Mucosa of rectum (tissue), 2 donors: Measurements from ENCODE around the gene CNIH2.
"Not testable (repeated sequence)": the region's sequence is repeated elsewhere in the genome, so short reads cannot be mapped to it uniquely, and the experiment has no call there.

Experiments used
- H3K27ac ChIP-seq, 2 donors: one replicate each; pipeline ENCODE4 v1.7.0; 2013; ENCODE audit warnings: inconsistent platforms in 2 of 2, low read depth in 2 of 2, low read length in 2 of 2
- H3K27me3 ChIP-seq, 2 donors: one replicate each; pipeline ENCODE4 v1.7.0; 2013; ENCODE audit warnings: low read length in 2 of 2; ENCODE audit not compliant: control insufficient read depth in 2 of 2, insufficient read depth in 2 of 2
- H3K36me3 ChIP-seq, 2 donors: one replicate each; pipeline ENCODE4 v1.7.0; 2013; ENCODE audit warnings: low read length in 2 of 2; ENCODE audit not compliant: control insufficient read depth in 2 of 2, insufficient read depth in 2 of 2
- H3K4me1 ChIP-seq, 2 donors: one replicate each; pipeline ENCODE4 v1.7.0; 2013; ENCODE audit warnings: low read length in 2 of 2, mild to moderate bottlenecking in 1 of 2; ENCODE audit not compliant: control insufficient read depth in 2 of 2, insufficient read depth in 2 of 2
- H3K4me3 ChIP-seq, 2 donors: one replicate each; pipeline ENCODE4 v1.7.0; 2013; ENCODE audit warnings: low read length in 2 of 2
- H3K9ac ChIP-seq, 2 donors: one replicate each; pipeline ENCODE4 v1.7.0; 2013; ENCODE audit warnings: low read length in 2 of 2, low read depth in 1 of 2, mild to moderate bottlenecking in 1 of 2
- H3K9me3 ChIP-seq, 2 donors: one replicate each; pipeline ENCODE4 v1.7.0; 2013; ENCODE audit warnings: low read length in 2 of 2; ENCODE audit not compliant: control insufficient read depth in 2 of 2
- donor health status: healthy.
- donor health status: Normal muscosa, but diverticular disease.

The CNIH2 gene

DNA sequence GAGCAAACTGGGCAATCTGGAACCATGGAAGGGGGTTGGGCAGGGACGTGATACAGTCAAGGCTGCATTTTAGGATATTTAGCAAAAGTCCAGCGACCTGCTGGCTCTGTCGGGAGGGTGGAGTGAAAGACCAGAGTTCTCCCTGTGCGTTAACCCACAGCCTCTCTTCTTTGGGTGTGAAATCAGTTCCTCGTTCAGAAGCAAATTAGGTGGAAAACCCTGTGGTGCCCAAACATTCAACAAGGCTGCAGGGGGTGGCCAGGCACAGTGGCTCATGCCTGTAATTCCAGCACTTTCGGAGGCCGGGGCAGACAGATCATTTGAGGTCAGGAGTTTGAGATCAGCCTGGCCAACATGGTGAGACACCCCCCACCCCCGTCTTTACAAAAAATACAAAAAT, 19.6 kb downstream of the CNIH2 start:
- H3K27ac ChIP-seq: no peak overlapping the region
- H3K4me1 ChIP-seq: no peaks in the 10 kb centered on the region
- no peak overlapping the region for H3K9ac ChIP-seq
- H3K36me3 ChIP-seq: no peaks in the 10 kb centered on the region
- no peak overlapping the region for H3K4me3 ChIP-seq
- peaks cover 8 to 12% of the 10 kb centered on the region in 2 donors for H3K27me3 ChIP-seq
- H3K9me3 ChIP-seq: no peaks in the 10 kb centered on the region

DNA sequence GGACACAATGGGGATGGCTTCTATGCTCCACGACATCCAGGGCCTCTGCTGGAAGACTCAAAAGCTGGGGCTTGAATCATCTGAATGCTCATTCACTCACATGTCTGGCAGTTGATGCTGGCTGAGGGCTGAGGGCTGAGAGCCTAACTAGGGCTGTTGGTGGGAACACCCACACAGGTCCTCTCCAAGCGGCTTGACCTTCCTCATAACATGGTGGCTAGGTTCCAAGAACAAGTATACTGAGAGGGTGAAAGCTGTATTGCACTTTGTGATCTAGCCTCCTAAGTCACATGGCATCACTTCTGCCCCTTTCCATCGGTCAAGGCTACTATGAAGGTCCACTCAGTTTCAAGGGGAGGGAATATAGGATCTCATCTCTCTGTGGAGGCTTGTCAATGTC, 21.2 kb downstream of the CNIH2 start:
- Histone ChIP-seq H3K4me1 (no peaks in the 10 kb centered on the region), H3K27me3 (no peaks in the 10 kb centered on the region), H3K9me3 (no peaks in the 10 kb centered on the region), H3K36me3 (no peaks in the 10 kb centered on the region), H3K9ac (no peak overlapping the region), H3K4me3 (no peak overlapping the region), H3K27ac (no peak overlapping the region)

DNA sequence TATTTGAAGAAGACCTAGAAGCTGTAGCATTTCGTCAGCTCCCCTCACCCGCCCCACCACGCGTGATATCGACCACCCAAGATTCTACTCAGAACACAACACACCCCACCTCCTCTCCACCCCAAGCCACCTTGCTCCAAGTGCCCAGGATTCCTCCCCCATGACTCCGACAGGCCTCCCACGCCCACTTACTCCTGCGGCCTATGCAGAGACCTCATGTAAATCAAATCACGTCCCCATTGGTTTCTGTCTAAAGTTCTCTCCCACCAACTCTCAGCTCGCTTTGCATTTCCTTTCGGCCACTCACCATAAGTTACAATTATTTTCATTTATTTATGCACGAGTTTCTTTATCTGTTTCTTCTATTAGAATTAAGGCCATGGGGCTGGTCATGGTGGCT, 24.7 kb downstream of the CNIH2 start:
- H3K27ac ChIP-seq: no peak overlapping the region
- no peaks in the 10 kb centered on the region for H3K36me3 ChIP-seq
- no peaks in the 10 kb centered on the region for H3K4me1 ChIP-seq
- H3K9me3 ChIP-seq: no peaks in the 10 kb centered on the region
- no peak overlapping the region for H3K9ac ChIP-seq
- no peak overlapping the region for H3K4me3 ChIP-seq
- H3K27me3 ChIP-seq: no peaks in the 10 kb centered on the region

DNA sequence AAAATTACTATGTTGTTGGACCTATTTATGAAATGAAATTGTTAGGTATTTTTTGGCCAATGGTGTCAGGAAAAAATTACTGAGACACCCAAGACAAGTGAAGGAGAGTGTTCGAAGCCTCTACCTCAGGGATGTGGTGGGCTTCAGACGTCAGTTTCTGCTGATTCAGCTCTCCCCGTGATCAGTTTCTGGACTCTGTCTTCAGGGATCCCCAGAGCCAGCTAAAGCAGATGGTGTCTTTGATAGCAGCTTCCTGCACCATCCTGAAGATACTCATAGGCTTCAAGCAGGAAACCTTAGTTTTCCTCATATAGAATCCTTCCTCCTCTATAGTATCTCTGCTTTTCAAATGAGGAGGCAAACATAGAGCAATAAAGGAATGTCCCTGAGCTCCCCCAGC, 31.5 kb downstream of the CNIH2 start:
- Histone ChIP-seq H3K9ac (no peak overlapping the region), H3K4me1 (peaks cover 4 to 14% of the 10 kb centered on the region in 2 donors), H3K36me3 (no peaks in the 10 kb centered on the region)

DNA sequence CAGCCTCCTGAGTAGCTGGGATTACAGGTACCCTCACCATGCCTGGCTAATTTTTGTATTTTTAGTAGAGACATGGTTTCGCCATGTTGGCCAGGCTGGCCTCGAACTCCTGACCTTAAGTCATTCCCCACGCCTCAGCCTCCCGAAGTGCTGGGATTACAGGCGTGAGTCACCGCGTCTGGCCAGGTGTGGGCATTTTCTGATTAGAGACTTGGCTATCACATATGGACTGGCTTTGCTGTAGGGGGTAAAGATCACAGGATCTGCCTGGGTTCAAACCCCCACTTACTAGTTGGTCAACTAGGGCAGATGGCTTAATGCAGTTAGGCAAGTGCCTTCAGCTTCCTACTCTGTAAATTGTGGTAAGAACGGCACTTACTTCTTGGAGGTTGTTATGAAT, 32.3 kb downstream of the CNIH2 start:
- no peak overlapping the region for H3K9ac ChIP-seq
- H3K27me3 ChIP-seq: no peaks in the 10 kb centered on the region
- peaks cover 4 to 19% of the 10 kb centered on the region in 2 donors for H3K4me1 ChIP-seq
- no peak overlapping the region for H3K27ac ChIP-seq
- no peak overlapping the region for H3K4me3 ChIP-seq
- no peaks in the 10 kb centered on the region for H3K9me3 ChIP-seq
- no peaks in the 10 kb centered on the region for H3K36me3 ChIP-seq

More for the DNA sequence above, 31.5 kb downstream of the CNIH2 start:
- Histone ChIP-seq H3K27ac (no peak overlapping the region), H3K9me3 (no peaks in the 10 kb centered on the region), H3K4me3 (no peak overlapping the region), H3K27me3 (no peaks in the 10 kb centered on the region)

DNA sequence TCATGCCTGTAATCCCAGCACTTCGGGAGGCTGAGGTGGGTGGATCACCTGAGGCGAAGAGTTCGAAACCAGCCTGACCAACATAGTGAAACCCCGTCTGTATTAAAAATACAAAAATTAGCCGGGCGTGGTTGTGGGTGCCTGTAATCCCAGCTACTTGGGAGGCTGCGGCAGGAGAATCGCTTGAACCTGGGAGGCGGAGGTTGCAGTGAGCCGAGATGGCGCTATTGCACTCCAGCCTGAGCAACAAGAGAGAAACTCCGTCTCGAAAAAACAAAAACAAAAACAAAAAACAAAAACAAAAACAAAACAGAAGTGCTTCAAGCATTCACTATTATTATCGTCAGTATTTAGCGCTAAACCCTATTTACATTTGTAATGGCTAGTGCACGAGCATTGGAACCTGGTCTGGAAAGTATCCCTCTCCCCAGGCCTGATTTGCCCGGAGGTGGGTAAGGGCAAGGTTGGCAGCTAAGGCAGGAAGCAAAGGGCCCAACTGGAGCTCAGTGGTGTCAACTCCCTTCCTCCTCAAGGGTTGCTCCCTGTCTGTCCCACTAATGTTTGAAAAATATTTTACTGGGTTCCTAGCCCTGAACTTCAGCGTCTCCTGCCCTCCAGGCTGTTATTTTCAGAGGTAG, 32.9 kb downstream of the CNIH2 start:
- H3K9me3 ChIP-seq, H3K27ac ChIP-seq, H3K4me3 ChIP-seq, H3K27me3 ChIP-seq, H3K9ac ChIP-seq, H3K36me3 ChIP-seq: not testable (repeated sequence)
- H3K4me1 ChIP-seq: peaks cover 4 to 21% of the 10 kb centered on the region in 2 donors

DNA sequence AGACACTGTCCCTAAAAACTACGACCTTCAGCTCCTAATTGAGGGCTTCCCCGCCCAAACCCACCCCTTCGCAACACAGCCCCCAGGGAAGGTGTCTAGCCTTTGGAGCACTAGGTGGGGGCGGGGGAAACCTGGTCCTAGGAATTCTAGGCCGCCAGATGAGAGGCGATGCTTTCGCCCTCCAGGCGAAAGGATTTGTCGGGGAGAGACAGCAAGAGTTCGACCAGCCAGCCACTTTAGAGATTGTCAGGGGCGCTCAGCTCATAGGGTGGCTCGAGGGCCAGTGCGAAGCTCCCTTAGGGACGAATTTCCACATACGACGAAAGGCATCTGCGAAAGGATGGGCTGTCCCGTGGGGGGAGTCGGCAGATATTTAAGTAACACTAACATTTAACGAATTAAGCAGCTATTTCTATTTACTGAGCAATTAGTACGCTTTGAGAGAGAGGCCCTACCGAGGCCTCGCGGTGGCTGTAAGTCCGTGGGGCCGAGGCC, 33.5 kb downstream of the CNIH2 start:
- H3K4me1 ChIP-seq: peaks cover 4 to 21% of the 10 kb centered on the region in 2 donors
- H3K9me3 ChIP-seq: no peaks in the 10 kb centered on the region
- no peaks in the 10 kb centered on the region for H3K36me3 ChIP-seq
- H3K9ac ChIP-seq: peak overlapping the region; percentile 57 to 61
- H3K4me3 ChIP-seq: peak overlapping the region; percentile 68 to 81
- H3K27ac ChIP-seq: peak overlapping the region; percentile 80 to 92
- H3K27me3 ChIP-seq: no peaks in the 10 kb centered on the region

DNA sequence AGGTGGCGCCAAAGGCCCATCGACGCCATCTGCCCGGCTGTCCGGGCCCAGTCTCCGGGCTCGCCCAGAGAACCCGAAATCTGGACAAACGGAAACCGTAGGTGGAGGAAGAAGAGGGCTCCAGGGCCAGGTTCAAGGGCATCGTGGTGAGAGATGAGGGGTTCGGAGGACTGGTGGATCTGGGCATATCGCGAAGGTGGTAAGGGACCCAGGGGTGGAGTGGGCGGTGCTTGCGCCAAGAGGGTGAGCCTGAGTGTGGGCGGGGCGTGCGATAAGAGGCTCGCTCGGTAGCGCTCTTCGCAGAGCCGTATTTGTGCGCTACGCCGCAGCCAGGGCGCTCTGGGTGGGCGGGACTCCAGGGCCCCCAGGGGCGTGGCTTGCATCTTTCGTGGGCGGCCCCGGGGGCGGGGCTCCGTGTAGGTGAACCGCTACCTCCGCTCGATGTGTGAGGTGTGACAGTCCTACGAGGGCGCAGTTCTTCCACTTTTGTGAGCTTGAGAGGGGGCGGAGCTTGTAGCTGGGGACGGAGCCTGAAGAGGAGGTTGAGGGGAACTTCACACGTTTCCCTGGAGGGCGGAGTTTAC, 34.1 kb downstream of the CNIH2 start:
- peak overlapping the region; percentile 80 to 92 for H3K27ac ChIP-seq
- no peaks in the 10 kb centered on the region for H3K27me3 ChIP-seq
- H3K4me1 ChIP-seq: peaks cover 4 to 21% of the 10 kb centered on the region in 2 donors
- H3K4me3 ChIP-seq: peak overlapping the region; percentile 68 to 81
- H3K9ac ChIP-seq: peak overlapping the region; percentile 57 to 61
- no peaks in the 10 kb centered on the region for H3K36me3 ChIP-seq
- no peaks in the 10 kb centered on the region for H3K9me3 ChIP-seq

DNA sequence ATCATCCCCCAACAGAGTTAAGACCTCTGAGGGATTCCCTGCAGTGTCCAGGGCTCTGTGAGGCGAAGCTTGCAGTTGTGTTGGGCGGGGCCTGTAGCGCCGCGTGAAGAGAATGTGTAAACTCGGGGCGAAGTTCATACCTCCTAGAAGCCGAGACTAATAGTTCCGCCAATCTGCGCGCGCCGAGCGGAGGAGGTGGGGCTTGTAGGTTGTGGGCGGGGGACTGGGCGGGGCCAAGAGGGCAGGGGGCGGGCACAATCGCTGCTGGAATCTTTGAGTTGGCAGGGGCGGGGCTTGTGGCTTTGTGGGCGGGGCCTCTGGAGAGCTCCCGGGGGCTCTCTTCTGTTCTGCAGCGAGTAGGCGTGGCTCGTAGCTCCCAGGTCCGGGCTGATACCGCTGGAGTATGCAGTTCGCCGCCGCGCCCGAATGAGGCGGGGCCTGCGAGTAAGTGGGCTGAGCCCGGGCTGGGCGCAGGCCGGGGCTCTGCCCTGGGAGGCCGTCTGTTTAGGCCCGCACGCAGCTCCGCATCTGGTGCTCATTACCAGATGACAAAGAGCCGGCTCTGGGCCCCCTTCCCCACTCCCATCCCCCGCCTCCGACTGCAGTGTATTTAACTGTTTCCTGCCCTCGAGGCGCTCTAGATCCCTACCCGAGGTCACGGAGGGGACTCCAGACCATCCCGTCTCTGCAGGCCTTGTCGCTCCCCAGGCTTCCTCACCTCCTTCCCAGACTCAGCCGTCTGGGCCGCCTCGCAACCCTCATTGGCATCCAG, 34.8 kb downstream of the CNIH2 start:
- no peaks in the 10 kb centered on the region for H3K36me3 ChIP-seq
- H3K4me1 ChIP-seq: peaks cover 6 to 21% of the 10 kb centered on the region in 2 donors
- no peaks in the 10 kb centered on the region for H3K9me3 ChIP-seq
- H3K27me3 ChIP-seq: no peaks in the 10 kb centered on the region
- peak overlapping the region; percentile 57 to 65 for H3K9ac ChIP-seq
- H3K4me3 ChIP-seq: peak overlapping the region; percentile 68 to 81
- H3K27ac ChIP-seq: peak overlapping the region; percentile 80 to 92
